Measurements from ENCODE around the gene CORO2A. TPM values are rescaled to one million over a fixed set of nuclear protein-coding genes. Genes with fewer than 3 reads are reported as not detected.

Gene CORO2A
- polyA plus RNA-seq, 1 experiment: 1.4 TPM

GRCh38 chr9:98097836-98098235 lies 94.6 kb downstream of the CORO2A start:
- ChIA-PET POLR2A (no interaction called here), CTCF (interaction anchor here (0.6 kb wide), 2 partner anchors 12 to 16 kb away, joined by 3 to 9 read pairs; no protein-coding TSS in a partner anchor)
- Histone ChIP-seq H3K27me3 (ENCODE audit: control insufficient read depth, insufficient read depth, low read length) (no peaks in the 10 kb centered on the region), H3K4me3 (ENCODE audit: low read depth, low read length) (no peak overlapping the region), H3K9me3 (ENCODE audit: control insufficient read depth, insufficient read depth, low read length) (no peaks in the 10 kb centered on the region), H3K27ac (ENCODE audit: low read depth, low read length) (no peak overlapping the region)
- DNase-seq (ENCODE audit: low read depth, low spot score): no peak
- TF ChIP-seq CTCF (IDR thresholded peaks at IDR 0.05; ENCODE audit: low read depth, low read length): no peak

DNA sequence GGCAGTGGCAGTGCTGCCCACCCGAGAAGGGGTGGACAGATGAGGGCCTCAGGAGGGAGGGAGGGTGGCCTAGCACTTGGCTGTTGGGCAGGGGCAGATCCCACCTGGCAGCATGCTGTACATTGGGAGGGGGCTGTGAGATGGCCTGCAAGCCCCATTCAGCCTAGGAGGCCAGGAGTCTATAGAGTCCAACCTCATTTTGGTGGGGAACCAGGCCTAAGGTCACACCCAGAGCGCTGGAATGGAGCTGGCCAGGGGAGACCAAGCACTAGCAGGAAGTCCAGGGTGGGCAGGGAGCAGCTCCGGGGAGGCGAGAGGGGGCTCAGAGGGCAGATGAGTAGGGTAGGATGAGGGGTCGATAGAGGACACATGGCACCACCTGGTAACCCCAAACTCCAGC lies 96.3 kb downstream of the CORO2A start:
- no peak overlapping the region for H3K4me3 ChIP-seq (ENCODE audit: low read depth, low read length)
- DNase-seq (ENCODE audit: low read depth, low spot score): no peak
- no peak for TF ChIP-seq CTCF (IDR thresholded peaks at IDR 0.05; ENCODE audit: low read depth, low read length)
- CTCF ChIA-PET: no interaction called here
- H3K27ac ChIP-seq (ENCODE audit: low read depth, low read length): no peak overlapping the region
- no peaks in the 10 kb centered on the region; the same call in 1 of the 2 replicates for H3K9me3 ChIP-seq (ENCODE audit: control insufficient read depth, insufficient read depth, low read length)
- POLR2A ChIA-PET: no interaction called here
- H3K27me3 ChIP-seq (ENCODE audit: control insufficient read depth, insufficient read depth, low read length): no peaks in the 10 kb centered on the region

DNA sequence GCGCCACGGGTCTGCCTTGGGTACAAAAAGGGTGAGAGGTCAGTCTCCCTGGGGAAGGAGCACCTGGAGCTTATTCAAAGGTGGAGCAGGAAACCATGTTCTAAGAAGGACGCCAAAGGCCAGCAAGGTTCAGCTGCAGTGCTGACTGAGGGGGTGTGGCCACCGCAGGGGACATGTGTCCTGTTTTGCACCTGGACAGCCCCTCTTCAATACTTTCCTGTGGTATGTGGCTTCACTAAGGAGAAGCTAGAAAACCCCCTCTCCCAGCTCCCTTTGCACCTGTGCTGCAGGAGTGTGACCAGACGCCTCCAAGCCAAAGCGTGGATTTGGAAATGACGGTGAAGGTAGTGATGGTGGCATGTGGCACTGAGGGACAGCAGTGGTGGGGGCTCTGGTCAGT lies 97.0 kb downstream of the CORO2A start:
- Histone ChIP-seq H3K9me3 (ENCODE audit: control insufficient read depth, insufficient read depth, low read length) (no peaks in the 10 kb centered on the region; the same call in 1 of the 2 replicates), H3K4me3 (ENCODE audit: low read depth, low read length) (no peak overlapping the region), H3K27me3 (ENCODE audit: control insufficient read depth, insufficient read depth, low read length) (no peaks in the 10 kb centered on the region), H3K27ac (ENCODE audit: low read depth, low read length) (no peak overlapping the region)
- TF ChIP-seq CTCF (IDR thresholded peaks at IDR 0.05; ENCODE audit: low read depth, low read length): no peak
- ChIA-PET POLR2A (no interaction called here), CTCF (no interaction called here)
- no peak for DNase-seq (ENCODE audit: low read depth, low spot score)

GRCh38 chr9:98094851-98095250 lies 97.6 kb downstream of the CORO2A start:
- no peak for TF ChIP-seq CTCF (IDR thresholded peaks at IDR 0.05; ENCODE audit: low read depth, low read length)
- no peaks in the 10 kb centered on the region for H3K27me3 ChIP-seq (ENCODE audit: control insufficient read depth, insufficient read depth, low read length)
- DNase-seq (ENCODE audit: low read depth, low spot score): no peak
- H3K27ac ChIP-seq (ENCODE audit: low read depth, low read length): no peak overlapping the region
- POLR2A ChIA-PET: no interaction called here
- no peak overlapping the region for H3K4me3 ChIP-seq (ENCODE audit: low read depth, low read length)
- no peaks in the 10 kb centered on the region; the same call in 1 of the 2 replicates for H3K9me3 ChIP-seq (ENCODE audit: control insufficient read depth, insufficient read depth, low read length)
- CTCF ChIA-PET: no interaction called here

- POLR2A ChIA-PET: no interaction called here
- CTCF ChIA-PET: interaction anchor here (0.7 to 1.2 kb wide), 2 partner anchors 17 to 25 kb away, joined by 3 read pairs; partner anchors contain the start of gene TRIM14
- no peak for DNase-seq (ENCODE audit: low read depth, low spot score)
- no peaks in the 10 kb centered on the region for H3K27me3 ChIP-seq (ENCODE audit: control insufficient read depth, insufficient read depth, low read length)
- TF ChIP-seq CTCF (IDR thresholded peaks at IDR 0.05; ENCODE audit: low read depth, low read length): no peak
- no peak overlapping the region for H3K27ac ChIP-seq (ENCODE audit: low read depth, low read length)
- H3K9me3 ChIP-seq (ENCODE audit: control insufficient read depth, insufficient read depth, low read length): no peaks in the 10 kb centered on the region; the same call in 1 of the 2 replicates
- no peak overlapping the region for H3K4me3 ChIP-seq (ENCODE audit: low read depth, low read length)
Measured at GRCh38 chr9:98094316-98094715, 98.1 kb downstream of the CORO2A start.

Measured in AG04450 (cell line).